OCI-LY1 (cell line): ENCODE measurements around the gene CDC6.

ENCODE experiments used
- H2AFZ ChIP-seq: fragments of 200-600 bp; sonication (generic), shearing (Covaris generic); 2 replicates; pipeline ENCODE4 v1.6.0; 2014; ENCODE audit warnings: antibody characterized with exemption, mild to moderate bottlenecking, low read length
- H3F3A ChIP-seq: fragments of 200-600 bp; sonication (generic), shearing (Covaris generic); 2 replicates; pipeline ENCODE4 v1.6.0; 2014; ENCODE audit warnings: mild to moderate bottlenecking, antibody characterized with exemption, low read length, moderate library complexity; ENCODE audit not compliant: insufficient read depth
- H3K27ac ChIP-seq: fragments of 200-600 bp; sonication (generic); 2 replicates; pipeline ENCODE4 v1.5.1; 2014; ENCODE audit warnings: low read length, mixed run types, mild to moderate bottlenecking, low read depth; ENCODE audit not compliant: poor library complexity, severe bottlenecking
- H3K27me3 ChIP-seq: fragments of 200-600 bp; sonication (generic); 2 replicates; pipeline ENCODE4 v1.6.0; 2014; ENCODE audit warnings: antibody characterized with exemption, mild to moderate bottlenecking, low read length, moderate library complexity; ENCODE audit not compliant: insufficient read depth
- H3K36me3 ChIP-seq: fragments of 200-600 bp; sonication (generic); 2 replicates; pipeline ENCODE4 v1.6.1; 2014; ENCODE audit warnings: mild to moderate bottlenecking, antibody characterized with exemption, low read length, moderate library complexity, mixed read lengths; ENCODE audit not compliant: insufficient read depth
- H3K4me1 ChIP-seq: fragments of 200-600 bp; sonication (generic); 2 replicates; pipeline ENCODE4 v1.5.1; 2014; ENCODE audit warnings: mild to moderate bottlenecking, low read length, moderate library complexity; ENCODE audit not compliant: insufficient read depth, severe bottlenecking
- H3K4me2 ChIP-seq: fragments of 200-600 bp; sonication (generic), shearing (Covaris generic); 2 replicates; pipeline ENCODE4 v1.6.1; 2014; ENCODE audit warnings: low read length
- H3K4me3 ChIP-seq: fragments of 200-600 bp; sonication (generic); 2 replicates; pipeline ENCODE4 v1.5.1; 2014; ENCODE audit warnings: low read length, low read depth, mild to moderate bottlenecking, mixed read lengths; ENCODE audit not compliant: poor library complexity, severe bottlenecking
- H3K79me2 ChIP-seq: fragments of 200-600 bp; shearing (Covaris generic); 2 replicates; pipeline ENCODE4 v1.6.1; 2016; ENCODE audit warnings: mixed run types, low read length, mixed read lengths; ENCODE audit not compliant: insufficient read depth
- H3K9ac ChIP-seq: fragments of 200-600 bp; sonication (generic), shearing (Covaris generic); 2 replicates; pipeline ENCODE4 v1.6.1; 2014; ENCODE audit warnings: mild to moderate bottlenecking, low read length, mixed read lengths
- H3K9me2 ChIP-seq: fragments of 200-600 bp; sonication (generic), shearing (Covaris generic); 2 replicates; pipeline ENCODE4 v1.6.1; 2014; ENCODE audit warnings: low read depth, mild to moderate bottlenecking, low read length, mixed read lengths
- H3K9me3 ChIP-seq: fragments of 200-600 bp; shearing (Covaris generic); 2 replicates; pipeline ENCODE4 v1.6.1; 2014; ENCODE audit warnings: low read length, mixed read lengths
- H4K20me1 ChIP-seq: fragments of 200-600 bp; sonication (generic), shearing (Covaris generic); 2 replicates; pipeline ENCODE4 v1.6.0; 2016; ENCODE audit warnings: mild to moderate bottlenecking, low read length; ENCODE audit not compliant: insufficient read depth
- EZH2 ChIP-seq: fragments of 200-600 bp; sonication (generic), shearing (Covaris generic); IDR thresholded peaks from 2 replicates; pipeline ENCODE4 v1.8.0; 2017; ENCODE audit warnings: borderline replicate concordance, mixed run types, mild to moderate bottlenecking, antibody characterized with exemption, low read length, moderate library complexity, mixed read lengths
- TF ChIP-seq, protein P1 (sequence below): fragments of 200-600 bp; sonication (generic), shearing (Covaris generic); IDR thresholded peaks from 2 replicates; pipeline ENCODE4 v1.5.1; 2017; ENCODE audit warnings: mild to moderate bottlenecking, antibody characterized with exemption, low read length, moderate library complexity, mixed read lengths

Gene CDC6

GRCh38 chr17:40316571-40317344 is 29.1 kb downstream of the CDC6 start:
- H2AFZ ChIP-seq, result no peak overlapping the region
- no peaks in the 10 kb centered on the region for H4K20me1 ChIP-seq
- H3K27ac ChIP-seq, result no peak overlapping the region
- no peaks in the 10 kb centered on the region for H3K79me2 ChIP-seq
- H3K36me3 ChIP-seq, result no peaks in the 10 kb centered on the region
- H3K27me3 ChIP-seq, result no peaks in the 10 kb centered on the region
- H3K9me3 ChIP-seq, result no peaks in the 10 kb centered on the region
- H3K9me2 ChIP-seq, result no peaks in the 10 kb centered on the region
- no peaks in the 10 kb centered on the region for H3F3A ChIP-seq
- TF ChIP-seq, protein P1, sequence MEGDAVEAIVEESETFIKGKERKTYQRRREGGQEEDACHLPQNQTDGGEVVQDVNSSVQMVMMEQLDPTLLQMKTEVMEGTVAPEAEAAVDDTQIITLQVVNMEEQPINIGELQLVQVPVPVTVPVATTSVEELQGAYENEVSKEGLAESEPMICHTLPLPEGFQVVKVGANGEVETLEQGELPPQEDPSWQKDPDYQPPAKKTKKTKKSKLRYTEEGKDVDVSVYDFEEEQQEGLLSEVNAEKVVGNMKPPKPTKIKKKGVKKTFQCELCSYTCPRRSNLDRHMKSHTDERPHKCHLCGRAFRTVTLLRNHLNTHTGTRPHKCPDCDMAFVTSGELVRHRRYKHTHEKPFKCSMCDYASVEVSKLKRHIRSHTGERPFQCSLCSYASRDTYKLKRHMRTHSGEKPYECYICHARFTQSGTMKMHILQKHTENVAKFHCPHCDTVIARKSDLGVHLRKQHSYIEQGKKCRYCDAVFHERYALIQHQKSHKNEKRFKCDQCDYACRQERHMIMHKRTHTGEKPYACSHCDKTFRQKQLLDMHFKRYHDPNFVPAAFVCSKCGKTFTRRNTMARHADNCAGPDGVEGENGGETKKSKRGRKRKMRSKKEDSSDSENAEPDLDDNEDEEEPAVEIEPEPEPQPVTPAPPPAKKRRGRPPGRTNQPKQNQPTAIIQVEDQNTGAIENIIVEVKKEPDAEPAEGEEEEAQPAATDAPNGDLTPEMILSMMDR, result no peak
- TF ChIP-seq EZH2, result no peak
- peaks cover 36% of the 10 kb centered on the region for H3K4me1 ChIP-seq
- H3K9ac ChIP-seq, result no peak overlapping the region
- H3K4me3 ChIP-seq, result no peak overlapping the region
- peak overlapping the region; percentile 80; the same call in 1 of the 2 replicates for H3K4me2 ChIP-seq

DNA sequence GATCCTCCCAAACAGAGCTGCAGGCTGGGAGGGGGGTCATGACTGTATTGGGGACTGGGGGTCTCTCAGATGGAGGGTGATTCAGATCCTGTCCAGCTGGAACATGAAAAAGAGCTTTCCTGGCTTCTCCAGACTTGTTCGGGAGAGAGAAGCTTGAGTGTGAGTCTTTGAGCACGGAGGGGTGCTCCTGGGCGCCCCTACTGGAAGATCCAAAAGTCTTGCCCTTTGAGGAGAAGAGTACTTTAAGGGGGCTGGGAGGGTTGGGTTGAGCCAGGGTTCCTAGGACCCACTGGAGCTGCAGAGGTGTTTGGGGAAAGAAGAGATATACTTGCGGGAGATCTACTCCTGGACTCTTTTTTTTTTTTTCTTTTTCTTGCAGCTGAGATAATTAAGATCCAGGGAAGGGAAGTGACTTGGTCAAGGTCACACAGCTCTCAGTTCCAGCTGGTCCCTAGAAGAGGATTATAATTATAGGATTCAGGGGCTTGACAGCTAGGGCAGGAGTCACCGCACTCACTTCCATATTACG is 29.7 kb downstream of the CDC6 start:
- Histone ChIP-seq H2AFZ (no peak overlapping the region), H3K27me3 (no peaks in the 10 kb centered on the region), H3K9ac (peak overlapping the region; percentile 43)

DNA sequence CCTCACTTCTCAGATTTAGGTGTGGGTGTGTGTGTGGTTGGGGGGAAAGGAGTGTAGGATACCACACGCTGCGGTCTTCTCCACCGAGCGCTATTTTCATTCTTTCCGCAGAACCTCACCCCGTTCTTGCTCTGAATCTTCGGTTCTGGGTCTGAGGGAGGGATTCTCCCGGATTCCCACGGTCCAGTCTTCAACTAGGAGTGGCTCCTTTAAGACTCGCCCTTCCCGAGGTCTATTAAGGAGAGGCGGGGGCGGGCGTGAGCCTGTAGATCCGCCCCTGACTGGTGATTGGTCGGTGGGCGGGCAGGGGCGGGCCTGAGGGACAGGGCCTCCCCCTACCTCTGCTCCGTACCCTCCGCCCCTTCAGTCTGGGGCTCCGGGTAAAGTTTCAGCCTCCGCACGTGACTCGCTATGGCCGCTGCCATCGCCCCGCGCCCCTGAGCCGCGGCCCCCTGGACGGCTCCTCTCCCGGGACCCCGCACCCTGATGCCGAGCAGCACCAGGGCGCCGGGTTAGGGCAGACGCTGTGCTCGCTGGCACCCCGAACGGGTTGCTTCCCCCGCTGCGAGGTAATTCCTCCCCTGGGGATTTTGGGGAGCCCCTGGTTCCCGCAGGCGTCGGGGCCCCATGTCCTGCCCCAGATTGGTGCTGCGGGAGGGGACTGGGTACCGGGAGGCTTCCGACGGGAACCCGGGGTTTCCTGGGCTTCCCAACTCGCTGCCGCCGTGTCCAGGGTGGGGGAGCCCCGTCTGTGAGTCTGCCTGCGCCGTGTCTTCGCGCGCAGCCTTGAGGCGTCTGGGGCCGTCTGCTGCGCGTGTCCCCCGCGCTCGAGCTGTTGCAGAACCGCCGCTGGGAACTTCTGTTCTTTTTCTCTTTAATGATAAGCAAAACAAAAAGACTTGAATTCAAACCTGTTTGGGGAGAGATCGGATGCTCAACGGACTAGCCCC is 30.5 kb downstream of the CDC6 start:
- no peaks in the 10 kb centered on the region for H3K27me3 ChIP-seq
- H4K20me1 ChIP-seq, result no peaks in the 10 kb centered on the region
- H3K4me1 ChIP-seq, result peaks cover 39% of the 10 kb centered on the region
- no peak for TF ChIP-seq EZH2
- no peaks in the 10 kb centered on the region for H3K79me2 ChIP-seq
- H3K36me3 ChIP-seq, result no peaks in the 10 kb centered on the region
- H3K9ac ChIP-seq, result peak overlapping the region; percentile 74
- no peak overlapping the region for H2AFZ ChIP-seq
- H3K9me3 ChIP-seq, result no peaks in the 10 kb centered on the region
- peak overlapping the region; percentile 75 for H3K4me3 ChIP-seq
- H3F3A ChIP-seq, result no peaks in the 10 kb centered on the region
- no peak overlapping the region for H3K27ac ChIP-seq
- H3K9me2 ChIP-seq, result no peaks in the 10 kb centered on the region
- peak overlapping the region; percentile 80 for H3K4me2 ChIP-seq

More for the DNA sequence above, 29.7 kb downstream of the CDC6 start:
- no peaks in the 10 kb centered on the region for H3K9me2 ChIP-seq
- no peak overlapping the region for H3K27ac ChIP-seq
- no peaks in the 10 kb centered on the region for H3K36me3 ChIP-seq
- no peak for TF ChIP-seq EZH2
- TF ChIP-seq, protein P1, result peak; percentile 57
- no peaks in the 10 kb centered on the region for H3F3A ChIP-seq
- no peaks in the 10 kb centered on the region for H3K9me3 ChIP-seq
- no peaks in the 10 kb centered on the region for H3K79me2 ChIP-seq
- peak overlapping the region; percentile 75 for H3K4me3 ChIP-seq
- H3K4me2 ChIP-seq, result peak overlapping the region; percentile 80
- H3K4me1 ChIP-seq, result peaks cover 37% of the 10 kb centered on the region
- H4K20me1 ChIP-seq, result no peaks in the 10 kb centered on the region
